ENCODE results near the gene HS3ST4.

Gene HS3ST4

GRCh38 chr16:25691519-25692091 lies at the start of gene HS3ST4:
HS3ST4 (plus strand) TSS chr16:25691959.
- no peaks in the 10 kb centered on the region for H3K4me1 Mint-ChIP-seq (ENCODE audit: low read depth)
- H3K36me3 Mint-ChIP-seq (ENCODE audit: low read depth) = no peaks in the 10 kb centered on the region
- H3K9me3 Mint-ChIP-seq = no peaks in the 10 kb centered on the region
- H3K27ac Mint-ChIP-seq = no peak within 1 kb of the TSS
- no peak within 1 kb of the TSS for H3K4me3 Mint-ChIP-seq
- H3K27me3 Mint-ChIP-seq (ENCODE audit: low read depth) = peaks cover 57% of the 10 kb centered on the region

- no peaks in the 10 kb centered on the region for H3K27me3 Mint-ChIP-seq (ENCODE audit: low read depth)
- no peaks in the 10 kb centered on the region for H3K36me3 Mint-ChIP-seq (ENCODE audit: low read depth)
- no peak overlapping the region for H3K27ac Mint-ChIP-seq
- no peak overlapping the region for H3K4me3 Mint-ChIP-seq
- H3K4me1 Mint-ChIP-seq (ENCODE audit: low read depth) = no peaks in the 10 kb centered on the region
- H3K9me3 Mint-ChIP-seq = no peaks in the 10 kb centered on the region
These were observed 48.1 kb upstream of the HS3ST4 start for GRCh38 chr16:25643633-25644032.

- no peaks in the 10 kb centered on the region for H3K27me3 Mint-ChIP-seq (ENCODE audit: low read depth)
- no peak overlapping the region for H3K4me3 Mint-ChIP-seq
- no peaks in the 10 kb centered on the region for H3K36me3 Mint-ChIP-seq (ENCODE audit: low read depth)
- H3K27ac Mint-ChIP-seq = no peak overlapping the region
- H3K9me3 Mint-ChIP-seq = peaks cover 4% of the 10 kb centered on the region
- H3K4me1 Mint-ChIP-seq (ENCODE audit: low read depth) = no peaks in the 10 kb centered on the region
These were observed 35.1 kb upstream of the HS3ST4 start for GRCh38 chr16:25656639-25657038.

GRCh38 chr16:25676820-25677219 lies 14.9 kb upstream of the HS3ST4 start:
- Mint-ChIP-seq H3K9me3 (no peaks in the 10 kb centered on the region), H3K4me1 (ENCODE audit: low read depth) (peaks cover 2% of the 10 kb centered on the region), H3K27ac (no peak overlapping the region), H3K4me3 (no peak overlapping the region), H3K36me3 (ENCODE audit: low read depth) (no peaks in the 10 kb centered on the region), H3K27me3 (ENCODE audit: low read depth) (no peaks in the 10 kb centered on the region)

- Mint-ChIP-seq H3K36me3 (ENCODE audit: low read depth) (no peaks in the 10 kb centered on the region), H3K4me3 (no peak overlapping the region), H3K9me3 (no peaks in the 10 kb centered on the region), H3K4me1 (ENCODE audit: low read depth) (peaks cover 2% of the 10 kb centered on the region), H3K27me3 (ENCODE audit: low read depth) (no peaks in the 10 kb centered on the region), H3K27ac (no peak overlapping the region)
These were observed 12.2 kb upstream of the HS3ST4 start for GRCh38 chr16:25679511-25679910.

- H3K27ac Mint-ChIP-seq = no peak overlapping the region
- no peak overlapping the region for H3K4me3 Mint-ChIP-seq
- peaks cover 39% of the 10 kb centered on the region for H3K27me3 Mint-ChIP-seq (ENCODE audit: low read depth)
- H3K9me3 Mint-ChIP-seq = no peaks in the 10 kb centered on the region
- H3K4me1 Mint-ChIP-seq (ENCODE audit: low read depth) = no peaks in the 10 kb centered on the region
- no peaks in the 10 kb centered on the region for H3K36me3 Mint-ChIP-seq (ENCODE audit: low read depth)
These were observed 2.5 kb upstream of the HS3ST4 start for GRCh38 chr16:25689137-25689836.

- Mint-ChIP-seq H3K36me3 (ENCODE audit: low read depth) (no peaks in the 10 kb centered on the region), H3K9me3 (no peaks in the 10 kb centered on the region), H3K4me1 (ENCODE audit: low read depth) (no peaks in the 10 kb centered on the region), H3K27me3 (ENCODE audit: low read depth) (peaks cover 51% of the 10 kb centered on the region), H3K4me3 (no peak overlapping the region), H3K27ac (no peak overlapping the region)
These were observed 1.1 kb upstream of the HS3ST4 start for GRCh38 chr16:25690552-25691143.

GRCh38 chr16:25692351-25692741 lies 587 bp downstream of the HS3ST4 start:
- peaks cover 61% of the 10 kb centered on the region for H3K27me3 Mint-ChIP-seq (ENCODE audit: low read depth)
- no peaks in the 10 kb centered on the region for H3K4me1 Mint-ChIP-seq (ENCODE audit: low read depth)
- no peaks in the 10 kb centered on the region for H3K36me3 Mint-ChIP-seq (ENCODE audit: low read depth)
- H3K4me3 Mint-ChIP-seq = no peak overlapping the region
- no peak overlapping the region for H3K27ac Mint-ChIP-seq
- no peaks in the 10 kb centered on the region for H3K9me3 Mint-ChIP-seq

- H3K27me3 Mint-ChIP-seq (ENCODE audit: low read depth) = peaks cover 61% of the 10 kb centered on the region
- no peaks in the 10 kb centered on the region for H3K4me1 Mint-ChIP-seq (ENCODE audit: low read depth)
- H3K27ac Mint-ChIP-seq = no peak overlapping the region
- no peaks in the 10 kb centered on the region for H3K36me3 Mint-ChIP-seq (ENCODE audit: low read depth)
- no peak overlapping the region for H3K4me3 Mint-ChIP-seq
- no peaks in the 10 kb centered on the region for H3K9me3 Mint-ChIP-seq
These were observed 1.2 kb downstream of the HS3ST4 start for GRCh38 chr16:25692742-25693508.

GRCh38 chr16:25693631-25694030 lies 1.9 kb downstream of the HS3ST4 start:
- no peaks in the 10 kb centered on the region for H3K4me1 Mint-ChIP-seq (ENCODE audit: low read depth)
- H3K4me3 Mint-ChIP-seq = no peak overlapping the region
- H3K36me3 Mint-ChIP-seq (ENCODE audit: low read depth) = no peaks in the 10 kb centered on the region
- no peaks in the 10 kb centered on the region for H3K9me3 Mint-ChIP-seq
- H3K27ac Mint-ChIP-seq = no peak overlapping the region
- H3K27me3 Mint-ChIP-seq (ENCODE audit: low read depth) = peaks cover 61% of the 10 kb centered on the region

GRCh38 chr16:25699069-25699468 lies 7.3 kb downstream of the HS3ST4 start:
- Mint-ChIP-seq H3K4me1 (ENCODE audit: low read depth) (no peaks in the 10 kb centered on the region), H3K4me3 (no peak overlapping the region), H3K36me3 (ENCODE audit: low read depth) (no peaks in the 10 kb centered on the region), H3K9me3 (no peaks in the 10 kb centered on the region), H3K27ac (no peak overlapping the region), H3K27me3 (ENCODE audit: low read depth) (peaks cover 31% of the 10 kb centered on the region)

GRCh38 chr16:25700547-25700946 lies 8.8 kb downstream of the HS3ST4 start:
- H3K9me3 Mint-ChIP-seq = no peaks in the 10 kb centered on the region
- H3K4me1 Mint-ChIP-seq (ENCODE audit: low read depth) = no peaks in the 10 kb centered on the region
- no peak overlapping the region for H3K27ac Mint-ChIP-seq
- H3K4me3 Mint-ChIP-seq = no peak overlapping the region
- peaks cover 16% of the 10 kb centered on the region for H3K27me3 Mint-ChIP-seq (ENCODE audit: low read depth)
- no peaks in the 10 kb centered on the region for H3K36me3 Mint-ChIP-seq (ENCODE audit: low read depth)

GRCh38 chr16:25707553-25707952 lies 15.8 kb downstream of the HS3ST4 start:
- no peak overlapping the region for H3K4me3 Mint-ChIP-seq
- no peak overlapping the region for H3K27ac Mint-ChIP-seq
- no peaks in the 10 kb centered on the region for H3K4me1 Mint-ChIP-seq (ENCODE audit: low read depth)
- H3K9me3 Mint-ChIP-seq = no peaks in the 10 kb centered on the region
- no peaks in the 10 kb centered on the region for H3K36me3 Mint-ChIP-seq (ENCODE audit: low read depth)
- peaks cover 11% of the 10 kb centered on the region for H3K27me3 Mint-ChIP-seq (ENCODE audit: low read depth)

- no peak overlapping the region for H3K27ac Mint-ChIP-seq
- H3K4me1 Mint-ChIP-seq (ENCODE audit: low read depth) = no peaks in the 10 kb centered on the region
These were observed 16.3 kb downstream of the HS3ST4 start for GRCh38 chr16:25707982-25708583.

More at GRCh38 chr16:25707982-25708583, 16.3 kb downstream of the HS3ST4 start:
- H3K9me3 Mint-ChIP-seq = no peaks in the 10 kb centered on the region
- H3K27me3 Mint-ChIP-seq (ENCODE audit: low read depth) = peaks cover 11% of the 10 kb centered on the region
- no peaks in the 10 kb centered on the region for H3K36me3 Mint-ChIP-seq (ENCODE audit: low read depth)
- no peak overlapping the region for H3K4me3 Mint-ChIP-seq
